Measurements from ENCODE around the gene TTLL4. TPM values are rescaled to one million over a fixed set of nuclear protein-coding genes. Genes with fewer than 3 reads are reported as not detected.

The TTLL4 gene
- total RNA-seq, 4 donors from 2014 or later, result 18.9 to 43.5 (median 25.2) TPM

DNA sequence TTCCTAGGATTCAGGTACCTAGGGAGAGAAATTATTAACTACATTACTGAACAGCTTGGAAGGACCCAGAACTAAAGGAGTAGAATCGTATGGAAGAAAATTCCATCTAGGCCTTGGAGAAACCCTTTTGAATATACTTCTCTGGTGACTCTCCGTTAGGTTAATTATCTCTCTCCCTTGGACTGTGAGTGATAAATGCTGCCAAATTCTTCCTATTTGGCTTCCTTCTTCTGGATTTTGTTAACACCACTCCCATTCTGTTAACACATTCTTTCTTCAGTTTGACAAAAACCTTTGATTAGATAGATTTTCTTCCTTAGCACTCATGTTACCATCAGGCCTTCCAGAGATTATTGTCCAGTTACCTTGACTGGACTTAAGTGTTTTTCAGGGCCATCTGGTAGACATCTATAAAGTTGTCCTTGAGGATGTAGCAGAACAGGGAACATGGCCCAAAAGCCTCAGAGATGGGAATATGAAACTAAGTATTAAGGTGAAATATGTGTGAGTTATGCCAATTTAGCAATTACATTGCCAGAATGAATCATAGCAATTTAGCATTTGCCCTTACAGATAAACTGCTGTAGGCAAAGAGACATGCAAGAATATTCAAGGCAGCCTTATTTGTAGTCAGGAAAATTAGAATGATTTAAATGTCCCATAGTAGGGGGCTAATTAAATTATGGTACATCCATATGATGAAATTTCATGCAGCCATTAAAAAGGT, 78.1 kb downstream of the TTLL4 start:
- H3K4me1 ChIP-seq, result peaks cover 14% of the 10 kb centered on the region
- 54% methylated on average over 2 of the region's 2 CpGs for WGBS
- no peaks in the 10 kb centered on the region for H3K9me3 ChIP-seq
- TF ChIP-seq POLR2AphosphoS5 (IDR thresholded peaks at IDR 0.05) (no peak), EP300 (IDR thresholded peaks at IDR 0.05) (no peak)
- TF ChIP-seq, protein P1, sequence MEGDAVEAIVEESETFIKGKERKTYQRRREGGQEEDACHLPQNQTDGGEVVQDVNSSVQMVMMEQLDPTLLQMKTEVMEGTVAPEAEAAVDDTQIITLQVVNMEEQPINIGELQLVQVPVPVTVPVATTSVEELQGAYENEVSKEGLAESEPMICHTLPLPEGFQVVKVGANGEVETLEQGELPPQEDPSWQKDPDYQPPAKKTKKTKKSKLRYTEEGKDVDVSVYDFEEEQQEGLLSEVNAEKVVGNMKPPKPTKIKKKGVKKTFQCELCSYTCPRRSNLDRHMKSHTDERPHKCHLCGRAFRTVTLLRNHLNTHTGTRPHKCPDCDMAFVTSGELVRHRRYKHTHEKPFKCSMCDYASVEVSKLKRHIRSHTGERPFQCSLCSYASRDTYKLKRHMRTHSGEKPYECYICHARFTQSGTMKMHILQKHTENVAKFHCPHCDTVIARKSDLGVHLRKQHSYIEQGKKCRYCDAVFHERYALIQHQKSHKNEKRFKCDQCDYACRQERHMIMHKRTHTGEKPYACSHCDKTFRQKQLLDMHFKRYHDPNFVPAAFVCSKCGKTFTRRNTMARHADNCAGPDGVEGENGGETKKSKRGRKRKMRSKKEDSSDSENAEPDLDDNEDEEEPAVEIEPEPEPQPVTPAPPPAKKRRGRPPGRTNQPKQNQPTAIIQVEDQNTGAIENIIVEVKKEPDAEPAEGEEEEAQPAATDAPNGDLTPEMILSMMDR (IDR thresholded peaks at IDR 0.05), result no peak
- H3K27ac ChIP-seq, result peak overlapping the region; percentile 12
- H3K27me3 ChIP-seq, result no peaks in the 10 kb centered on the region
- no peak overlapping the region for H3K4me3 ChIP-seq
- no peaks in the 10 kb centered on the region for H3K36me3 ChIP-seq
- DNase-seq (ENCODE audit: low spot score in 2 of 2), result no peak

GRCh38 chr2:218792433-218792832, 81.8 kb downstream of the TTLL4 start:
- DNase-seq (ENCODE audit: low spot score in 2 of 2), result no peak
- WGBS, result 98% methylated on average over 1 of the region's 1 CpG
- Histone ChIP-seq H3K4me1 (peaks cover 6% of the 10 kb centered on the region), H3K27me3 (no peaks in the 10 kb centered on the region), H3K27ac (no peak overlapping the region), H3K36me3 (no peaks in the 10 kb centered on the region), H3K9me3 (no peaks in the 10 kb centered on the region), H3K4me3 (no peak overlapping the region)
- TF ChIP-seq POLR2AphosphoS5 (IDR thresholded peaks at IDR 0.05) (no peak), POLR2A (IDR thresholded peaks at IDR 0.05) (no peak), EP300 (IDR thresholded peaks at IDR 0.05) (no peak)
- TF ChIP-seq, protein P1 (IDR thresholded peaks at IDR 0.05), result no peak

DNA sequence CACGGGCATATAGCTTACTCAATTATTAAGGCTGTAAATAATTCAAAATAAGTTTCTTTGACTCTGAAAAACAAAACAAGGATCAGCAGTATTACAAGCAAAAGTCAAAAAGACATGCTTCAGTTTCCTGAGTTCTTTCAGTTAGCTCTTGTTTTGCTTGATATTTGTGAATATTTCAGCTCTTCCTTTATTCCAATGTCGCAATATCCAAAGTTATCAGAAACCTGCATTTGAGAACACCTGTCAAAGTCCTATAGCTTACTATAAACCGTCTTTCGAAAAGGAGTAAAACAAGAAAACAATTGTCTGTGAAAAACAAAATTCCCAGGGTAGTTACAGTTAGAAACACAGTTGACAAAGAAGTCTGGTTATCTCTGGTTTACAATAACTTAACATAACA, 86.1 kb downstream of the TTLL4 start:
- H3K27ac ChIP-seq, result no peak overlapping the region
- H3K9me3 ChIP-seq, result no peaks in the 10 kb centered on the region
- no peak overlapping the region for H3K4me3 ChIP-seq
- no peaks in the 10 kb centered on the region for H3K27me3 ChIP-seq
- DNase-seq (ENCODE audit: low spot score in 2 of 2), result no peak
- TF ChIP-seq POLR2AphosphoS5 (IDR thresholded peaks at IDR 0.05) (no peak), EP300 (IDR thresholded peaks at IDR 0.05) (no peak)
- H3K36me3 ChIP-seq, result no peaks in the 10 kb centered on the region
- 83% methylated on average over 4 of the region's 4 CpGs for WGBS
- no peaks in the 10 kb centered on the region for H3K4me1 ChIP-seq

DNA sequence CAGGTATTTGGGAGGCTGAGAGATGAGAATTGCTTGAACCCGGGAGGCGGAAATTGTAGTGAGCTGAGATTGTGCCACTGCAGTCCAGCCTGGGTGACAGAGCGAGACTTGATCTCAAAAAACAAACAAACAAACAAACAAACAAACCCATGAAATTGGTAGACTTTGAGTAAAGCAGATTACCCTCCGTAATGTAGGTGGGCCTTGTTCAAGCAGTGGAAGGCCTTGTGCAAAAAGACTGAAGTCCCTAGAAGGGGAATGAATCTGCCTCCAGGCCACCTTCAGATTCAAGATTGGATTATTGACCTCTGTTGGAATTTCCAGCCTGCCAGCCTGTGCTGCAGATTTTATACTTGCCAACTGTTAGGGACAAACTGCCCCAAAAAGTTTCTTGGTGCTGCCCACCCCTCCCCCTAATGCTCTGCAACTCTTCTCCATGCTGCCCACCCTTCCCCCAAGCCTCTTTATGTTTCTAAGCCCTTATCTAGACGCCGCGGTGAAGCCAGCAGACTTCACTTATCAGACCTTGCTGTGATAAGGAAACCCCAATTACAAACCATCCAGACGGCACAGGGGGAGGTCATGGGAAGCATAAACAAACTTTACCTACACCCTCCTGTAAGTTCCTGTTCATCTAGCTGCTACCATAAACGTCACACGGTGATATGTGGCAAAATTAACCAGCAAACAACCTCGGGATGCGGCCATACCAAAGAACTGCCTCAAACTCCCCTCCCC, 88.3 kb downstream of the TTLL4 start:
- no peaks in the 10 kb centered on the region for H3K36me3 ChIP-seq
- no peaks in the 10 kb centered on the region for H3K9me3 ChIP-seq
- H3K27me3 ChIP-seq, result no peaks in the 10 kb centered on the region
- H3K4me1 ChIP-seq, result no peaks in the 10 kb centered on the region
- TF ChIP-seq POLR2AphosphoS5 (IDR thresholded peaks at IDR 0.05) (no peak), POLR2A (IDR thresholded peaks at IDR 0.05) (no peak), EP300 (IDR thresholded peaks at IDR 0.05) (no peak)
- TF ChIP-seq, protein P1 (IDR thresholded peaks at IDR 0.05), result no peak
- DNase-seq (ENCODE audit: low spot score in 2 of 2), result no peak
- 69% methylated on average over 12 of the region's 12 CpGs for whole genome bisulfite sequencing
- H3K4me3 ChIP-seq, result no peak overlapping the region
- H3K27ac ChIP-seq, result peak overlapping the region; percentile 29

DNA sequence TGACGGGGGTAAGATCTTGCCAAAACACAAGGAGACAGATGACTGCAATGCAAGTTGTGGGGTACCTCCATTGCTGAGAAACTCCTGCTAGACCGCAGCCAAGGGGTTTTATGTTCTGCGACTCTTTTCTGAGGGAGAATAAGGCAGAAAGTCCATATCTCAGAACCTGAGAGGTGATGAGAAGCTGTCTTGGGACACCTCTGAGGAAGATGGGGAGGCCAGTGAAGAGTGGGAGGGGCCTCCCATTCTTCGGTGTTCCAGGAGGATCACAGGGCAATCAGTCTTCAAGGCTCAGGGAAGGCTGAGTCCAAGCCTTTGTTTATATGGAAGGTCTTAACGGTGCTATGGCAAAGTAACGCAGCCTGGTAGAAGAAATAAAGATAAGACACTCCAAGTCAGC, 89.4 kb downstream of the TTLL4 start:
- Histone ChIP-seq H3K4me1 (no peaks in the 10 kb centered on the region), H3K9me3 (peaks cover 3% of the 10 kb centered on the region), H3K36me3 (no peaks in the 10 kb centered on the region), H3K27me3 (no peaks in the 10 kb centered on the region), H3K27ac (peak overlapping the region; percentile 18), H3K4me3 (no peak overlapping the region)
- TF ChIP-seq POLR2A (IDR thresholded peaks at IDR 0.05) (no peak), POLR2AphosphoS5 (IDR thresholded peaks at IDR 0.05) (no peak), EP300 (IDR thresholded peaks at IDR 0.05) (no peak)
- TF ChIP-seq, protein P1 (IDR thresholded peaks at IDR 0.05), result no peak
- DNase-seq (ENCODE audit: low spot score in 2 of 2), result no peak
- 62% methylated on average over 6 of the region's 6 CpGs for WGBS

Measured in suprapubic skin (tissue), 4 donors.